HCT116 (cell line): ENCODE measurements around the gene NEK9. TPM values are rescaled to one million over a fixed set of nuclear protein-coding genes. Genes with fewer than 3 reads are reported as not detected.

Experiments
- ATAC-seq: fragments of 200-7000 bp; cut with Tn5 transposase; 2 replicates; pipeline ENCODE4 v1.9.1; 2020; ENCODE audit warnings: mild to moderate bottlenecking, moderate library complexity
- BruUV-seq: library from RNA; stranded (reverse); fragments of 400-500 nt; replicated peaks from 2 replicates; lab custom pipeline; 2021; lab: Mats Ljungman, UMichigan
- CTCF ChIA-PET: fragments of 300-600 bp; sonication (Branson Sonifier 250); formaldehyde crosslinking; loops from one replicate; lab custom pipeline; 2021; ENCODE audit warnings: antibody characterized with exemption; lab: Charles Lee
- POLR2A ChIA-PET: fragments of 300-600, 350-600 bp; sonication (Branson Sonifier 250); formaldehyde crosslinking; loops from one replicate; lab custom pipeline; 2021; ENCODE audit warnings: antibody characterized with exemption; lab: Charles Lee
- RAD21 ChIA-PET, 2 experiments: fragments of 300-600 bp; sonication (Branson Sonifier 250); formaldehyde crosslinking; loops; one replicate each; lab custom pipeline; 2023; ENCODE audit warnings: low total read pairs in 2 of 2; ENCODE audit not compliant: uncharacterized antibody in 2 of 2, unreplicated experiment in 2 of 2, low non-redundant PET in 1 of 2; lab: Charles Lee
- DNase-seq: peaks from one replicate; pipeline ENCODE4 v3.0.0-alpha.2; 2010; ENCODE audit warnings: low read depth, low spot score
- H2AFZ ChIP-seq: fragments of 200-600 bp; shearing (Covaris generic), sonication (generic); 2 replicates; pipeline ENCODE4 v1.6.1; 2017; ENCODE audit warnings: low read depth, mixed run types, mixed read lengths, antibody characterized with exemption, low read length; ENCODE audit not compliant: poor library complexity, severe bottlenecking
- H3K27ac ChIP-seq: 2 replicates; pipeline ENCODE4 v1.5.1; 2012; ENCODE audit warnings: low read depth, low read length
- H3K27me3 ChIP-seq: fragments of 200-600 bp; sonication (generic); 2 replicates; pipeline ENCODE4 v1.6.1; 2016; ENCODE audit warnings: mixed run types, low read length, mixed read lengths; ENCODE audit not compliant: insufficient read depth
- H3K36me3 ChIP-seq, 2 experiments: fragments of 200-500 bp in 1 of 2; fragments of 200-600 bp in 1 of 2; sonication (Bioruptor generic) in 1 of 2; sonication (generic) in 1 of 2; 2 replicates each; pipeline versions ENCODE4 v1.5.1 to v1.6.1; 2014 to 2016; ENCODE audit warnings: low read length in 2 of 2, inconsistent platforms in 1 of 2, mixed read lengths in 1 of 2, mixed run types in 1 of 2; ENCODE audit not compliant: insufficient read depth in 2 of 2, control insufficient read depth in 1 of 2
- H3K4me1 ChIP-seq, 2 experiments: fragments of 200-600 bp in 1 of 2; sonication (generic) in 1 of 2; 2 replicates each; pipeline versions ENCODE4 v1.5.1 to v1.6.1; 2012 to 2017; ENCODE audit warnings: low read length in 2 of 2, inconsistent platforms in 1 of 2, mild to moderate bottlenecking in 1 of 2, mixed read lengths in 1 of 2, mixed run types in 1 of 2, moderate library complexity in 1 of 2; ENCODE audit not compliant: insufficient read depth in 2 of 2, control insufficient read depth in 1 of 2
- H3K4me2 ChIP-seq: fragments of 200-600 bp; sonication (generic); 2 replicates; pipeline ENCODE4 v1.6.1; 2017; ENCODE audit warnings: mixed run types, low read length, mixed read lengths
- H3K4me3 ChIP-seq, 2 experiments: fragments of 200-600 bp in 1 of 2; sonication (generic) in 1 of 2; replicated peaks in 1 of 2; 2 replicates each; pipeline ENCODE4 v1.5.1; 2011 to 2016; ENCODE audit warnings: low read length in 2 of 2, control low read depth in 1 of 2, low read depth in 1 of 2, mild to moderate bottlenecking in 1 of 2, mixed read lengths in 1 of 2, mixed run types in 1 of 2
- H3K79me2 ChIP-seq: fragments of 200-600 bp; sonication (generic); 2 replicates; pipeline ENCODE4 v1.6.1; 2017; ENCODE audit warnings: mild to moderate bottlenecking, mixed run types, low read length, moderate library complexity, mixed read lengths; ENCODE audit not compliant: insufficient read depth
- H3K9ac ChIP-seq: fragments of 200-600 bp; sonication (generic); 2 replicates; pipeline ENCODE4 v1.6.1; 2016; ENCODE audit warnings: low read length, mixed read lengths
- H3K9me2 ChIP-seq: fragments of 200-600 bp; sonication (generic), shearing (Covaris generic); 2 replicates; pipeline ENCODE4 v1.6.1; 2017; ENCODE audit warnings: mixed run types, mild to moderate bottlenecking, moderate library complexity; ENCODE audit not compliant: insufficient read depth
- H3K9me3 ChIP-seq, 2 experiments: fragments of 200-500 bp in 1 of 2; fragments of 200-600 bp in 1 of 2; sonication (Bioruptor generic) in 1 of 2; sonication (generic) in 1 of 2; 2 replicates each; pipeline ENCODE4 v1.6.1; 2014 to 2017; ENCODE audit warnings: low read length in 2 of 2, mixed read lengths in 2 of 2, inconsistent platforms in 1 of 2, low read depth in 1 of 2, mild to moderate bottlenecking in 1 of 2, mixed run types in 1 of 2, moderate library complexity in 1 of 2; ENCODE audit not compliant: control insufficient read depth in 1 of 2, insufficient read depth in 1 of 2
- H4K20me1 ChIP-seq: fragments of 200-600 bp; sonication (generic), shearing (Covaris generic); 2 replicates; pipeline ENCODE4 v1.6.1; 2017; ENCODE audit warnings: mixed run types, mild to moderate bottlenecking, moderate library complexity; ENCODE audit not compliant: insufficient read depth
- ATF3 ChIP-seq: IDR thresholded peaks from 2 replicates; pipeline ENCODE4 v1.6.1; 2012
- CEBPB ChIP-seq: IDR thresholded peaks from 2 replicates; pipeline ENCODE4 v1.6.1; 2012; ENCODE audit warnings: low read depth
- CTCF ChIP-seq, 3 experiments: fragments of 200-600 bp in 1 of 3; sonication (generic) in 1 of 3; IDR thresholded peaks in 2 of 3; conservative IDR thresholded peaks in 1 of 3; 2 replicates each; pipeline ENCODE4 v1.5.1; 2012 to 2017; ENCODE audit warnings: low read depth in 2 of 3, low read length in 2 of 3, antibody characterized with exemption in 1 of 3, borderline replicate concordance in 1 of 3, control low read depth in 1 of 3, mild to moderate bottlenecking in 1 of 3, mixed read lengths in 1 of 3, mixed run types in 1 of 3, moderate library complexity in 1 of 3; ENCODE audit not compliant: insufficient read depth in 1 of 3
- EGR1 ChIP-seq: IDR thresholded peaks from 2 replicates; pipeline ENCODE4 v1.6.1; 2012; ENCODE audit warnings: low read depth
- ELF1 ChIP-seq: IDR thresholded peaks from 2 replicates; pipeline ENCODE4 v1.6.1; 2012; ENCODE audit warnings: low read depth, borderline replicate concordance
- EZH2 ChIP-seq: fragments of 200-600 bp; sonication (generic); IDR thresholded peaks from 2 replicates; pipeline ENCODE4 v1.6.1; 2017; ENCODE audit warnings: antibody characterized with exemption, mixed run types
- EZH2phosphoT487 ChIP-seq: fragments of 200-600 bp; IDR thresholded peaks from 2 replicates; pipeline ENCODE4 v1.6.1; 2018; ENCODE audit warnings: antibody characterized with exemption, borderline replicate concordance
- JUND ChIP-seq: IDR thresholded peaks from 2 replicates; pipeline ENCODE4 v1.6.1; 2012
- POLR2A ChIP-seq: IDR thresholded peaks from 2 replicates; pipeline ENCODE4 v1.7.0; 2011; ENCODE audit warnings: borderline replicate concordance; ENCODE audit not compliant: insufficient read depth, insufficient read length; ENCODE audit errors: extremely low read depth
- RAD21 ChIP-seq: IDR thresholded peaks from 2 replicates; pipeline ENCODE4 v1.6.1; 2012; ENCODE audit warnings: low read depth, mild to moderate bottlenecking
- SIN3A ChIP-seq: IDR thresholded peaks from 2 replicates; pipeline ENCODE4 v1.6.1; 2012; ENCODE audit warnings: low read depth
- SP1 ChIP-seq: IDR thresholded peaks from 2 replicates; pipeline ENCODE4 v1.6.1; 2012; ENCODE audit warnings: low read depth
- SRF ChIP-seq: IDR thresholded peaks from 2 replicates; pipeline ENCODE4 v1.6.1; 2012; ENCODE audit warnings: low read depth
- TCF7L2 ChIP-seq: IDR thresholded peaks from 2 replicates; pipeline ENCODE4 v1.7.0; 2011; ENCODE audit warnings: borderline replicate concordance, inconsistent platforms; ENCODE audit not compliant: insufficient read depth, insufficient read length; ENCODE audit errors: extremely low read depth
- ZBTB33 ChIP-seq: IDR thresholded peaks from 2 replicates; pipeline ENCODE4 v1.6.1; 2011; ENCODE audit warnings: mild to moderate bottlenecking, low read length, moderate library complexity; ENCODE audit not compliant: insufficient replicate concordance; ENCODE audit errors: extremely low read depth
- ZFX ChIP-seq: fragments of 450-650 bp; IDR thresholded peaks from 2 replicates; pipeline ENCODE4 v1.6.1; 2017
- ZNF274 ChIP-seq: fragments of 200-500 bp; sonication (Bioruptor generic); IDR thresholded peaks from 2 replicates; pipeline ENCODE4 v1.6.1; 2014; ENCODE audit warnings: mild to moderate bottlenecking, low read depth, low read length, inconsistent platforms
- intact Hi-C: fragments of 100-400 bp; cut with micrococcal nuclease; formaldehyde crosslinking; loops from 2 replicates; pipeline ENCODE4 v1.10.0; 2022
- total RNA-seq: library from RNA; stranded (reverse); gene quantifications from one replicate; pipeline ENCODE4 v1.2.1, GENCODE V29; 2021; ENCODE audit not compliant: unreplicated experiment
- TF ChIP-seq, protein P1 (sequence below): IDR thresholded peaks from 2 replicates; pipeline ENCODE4 v1.6.1; 2012

NEK9 gene
- total RNA-seq, 1 experiment from 2014 or later, result 64.4 TPM

DNA sequence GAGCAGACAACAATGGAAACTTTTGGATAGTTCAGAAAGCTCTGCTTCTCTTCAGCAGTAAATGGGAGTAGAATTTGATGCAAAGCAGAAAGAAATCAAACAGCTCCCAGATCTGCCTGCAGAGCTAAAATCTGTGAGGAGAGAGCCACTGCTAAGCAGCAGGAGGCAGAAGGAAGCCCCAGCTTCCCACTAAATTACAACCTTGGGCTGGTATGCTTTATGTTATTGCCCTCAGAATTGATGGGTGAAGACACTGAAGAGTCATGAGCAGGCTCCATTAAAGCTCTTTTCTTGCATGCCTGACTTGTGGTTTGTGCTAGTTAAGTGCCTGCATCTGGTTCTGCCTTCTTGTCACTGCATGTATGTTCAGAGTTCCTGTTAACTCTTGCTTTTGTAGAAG, 49.1 kb downstream of the NEK9 start:
- Histone ChIP-seq H3K4me1 (no peaks in the 10 kb centered on the region), H3K4me2 (no peak overlapping the region), H4K20me1 (no peaks in the 10 kb centered on the region), H3K79me2 (no peaks in the 10 kb centered on the region), H3K9me3 (no peaks in the 10 kb centered on the region), H3K27ac (no peak overlapping the region), H3K27me3 (no peaks in the 10 kb centered on the region), H2AFZ (no peak overlapping the region), H3K36me3 (no peaks in the 10 kb centered on the region)
- intact Hi-C loops, result no loop called here
- RAD21 ChIA-PET, result no interaction called here
- no peak for DNase-seq
- no TSS peak for BruUV-seq
- ATAC-seq, result no peak
- no peak for TF ChIP-seq ELF1
- no peak for TF ChIP-seq ZFX
- TF ChIP-seq SRF, result no peak
- TF ChIP-seq ZNF274, result no peak
- TF ChIP-seq, protein P1, sequence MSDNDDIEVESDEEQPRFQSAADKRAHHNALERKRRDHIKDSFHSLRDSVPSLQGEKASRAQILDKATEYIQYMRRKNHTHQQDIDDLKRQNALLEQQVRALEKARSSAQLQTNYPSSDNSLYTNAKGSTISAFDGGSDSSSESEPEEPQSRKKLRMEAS, result no peak
- TF ChIP-seq CEBPB, result no peak
- no peak for TF ChIP-seq TCF7L2
- TF ChIP-seq RAD21, result no peak
- TF ChIP-seq EZH2, result no peak
- TF ChIP-seq, all 23 proteins: peak for 0
- POLR2A ChIA-PET, result interaction anchor here (1.1 kb wide), 1 partner anchor 75 kb away, joined by 3 read pairs; the partner anchor contains the start of gene EIF2B2
- H3K9ac ChIP-seq, result no peak overlapping the region
- no peaks in the 10 kb centered on the region for H3K9me2 ChIP-seq
- CTCF ChIA-PET, result no interaction called here
- H3K4me3 ChIP-seq, result no peak overlapping the region

DNA sequence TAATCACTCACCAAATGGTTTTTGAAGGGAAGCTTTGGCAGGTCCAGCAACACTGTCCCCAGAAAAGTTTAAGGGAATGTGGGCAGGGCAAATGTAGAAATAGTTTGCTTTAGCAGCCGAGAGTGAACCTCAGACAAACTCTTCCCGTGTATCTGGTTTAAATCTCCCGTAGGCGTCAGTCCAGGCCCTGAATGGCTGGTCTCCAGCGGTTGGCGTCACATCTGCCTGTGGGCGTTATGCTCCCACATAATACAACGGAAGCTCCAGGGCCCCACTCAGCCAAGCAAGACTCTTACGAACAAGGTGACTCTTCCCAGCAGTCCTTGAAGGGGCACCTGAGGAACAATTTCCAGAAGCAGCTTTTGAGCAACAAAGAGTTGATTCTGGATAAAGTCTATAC, 56.5 kb downstream of the NEK9 start:
- Histone ChIP-seq H3K4me3 (no peak overlapping the region), H3K27ac (no peak overlapping the region), H3K9me2 (no peaks in the 10 kb centered on the region), H3K36me3 (no peaks in the 10 kb centered on the region), H3K4me2 (no peak overlapping the region), H4K20me1 (no peaks in the 10 kb centered on the region), H3K27me3 (no peaks in the 10 kb centered on the region), H3K9ac (no peak overlapping the region), H2AFZ (no peak overlapping the region), H3K4me1 (peaks cover 11 to 24% of the 10 kb centered on the region in 2 experiments), H3K9me3 (no peaks in the 10 kb centered on the region), H3K79me2 (no peaks in the 10 kb centered on the region)
- ATAC-seq (no peak), DNase-seq (no peak)
- no TSS peak for BruUV-seq
- ChIA-PET POLR2A (no interaction called here), CTCF (interaction anchor here (1.1 kb wide), 1 partner anchor 126 kb away, joined by 3 read pairs; no protein-coding TSS in a partner anchor), RAD21 (no interaction called here)
- intact Hi-C loops, result no loop called here
- TF ChIP-seq POLR2A, result no peak
- no peak for TF ChIP-seq EZH2
- no peak for TF ChIP-seq ZBTB33
- TF ChIP-seq EGR1, result no peak
- no peak for TF ChIP-seq JUND
- TF ChIP-seq SP1, result no peak
- no peak for TF ChIP-seq EZH2phosphoT487
- TF ChIP-seq ZNF274, result no peak
- TF ChIP-seq SRF, result no peak
- TF ChIP-seq ZFX, result no peak
- TF ChIP-seq CTCF (IDR thresholded peaks at IDR 0.05 in 2 of 3, conservative IDR thresholded peaks at IDR 0.05 in 1 of 3; ENCODE audit: borderline replicate concordance in 1 of 3, insufficient read depth in 1 of 3, low read depth in 2 of 3, low read length in 2 of 3), result no peak
- TF ChIP-seq SIN3A, result no peak
- no peak for TF ChIP-seq ATF3
- TF ChIP-seq, protein P1, result no peak
